GM23338 (cell line): ENCODE measurements around the gene KLF9. TPM values are rescaled to one million over a fixed set of nuclear protein-coding genes. Genes with fewer than 3 reads are reported as not detected.

Experiments
- ATAC-seq: fragments of 200-7000 bp; cut with Tn5 transposase; 3 replicates; pipeline ENCODE4 v1.9.1; 2020
- DNase-seq: peaks from one replicate; pipeline ENCODE4 v3.0.0-alpha.2; 2015; ENCODE audit warnings: low spot score
- H2AFZ ChIP-seq: fragments of 200-600 bp; sonication (generic); 2 replicates; pipeline ENCODE4 v1.8.0; 2016; ENCODE audit warnings: antibody characterized with exemption, mild to moderate bottlenecking, moderate library complexity
- H3F3A ChIP-seq: fragments of 200-600 bp; sonication (generic); replicated peaks from 2 replicates; pipeline ENCODE4 v1.8.0; 2017; ENCODE audit warnings: antibody characterized with exemption, mixed run types, low read depth
- H3K27ac ChIP-seq: fragments of 200-600 bp; sonication (generic); 2 replicates; pipeline ENCODE4 v1.6.1; 2016; ENCODE audit warnings: low read depth
- H3K27me3 ChIP-seq: fragments of 200-600 bp; sonication (generic); 2 replicates; pipeline ENCODE4 v1.8.0; 2016; ENCODE audit warnings: mild to moderate bottlenecking, mixed run types, moderate library complexity; ENCODE audit not compliant: insufficient read depth
- H3K36me3 ChIP-seq: fragments of 200-600 bp; sonication (generic); 2 replicates; pipeline ENCODE4 v1.8.0; 2016; ENCODE audit warnings: mild to moderate bottlenecking; ENCODE audit not compliant: insufficient read depth
- H3K4me1 ChIP-seq: fragments of 200-600 bp; sonication (generic); 2 replicates; pipeline ENCODE4 v1.8.0; 2016; ENCODE audit warnings: mild to moderate bottlenecking, moderate library complexity; ENCODE audit not compliant: insufficient read depth
- H3K4me2 ChIP-seq: fragments of 200-600 bp; sonication (generic); 2 replicates; pipeline ENCODE4 v1.7.1; 2017; ENCODE audit warnings: mixed run types
- H3K4me3 ChIP-seq: fragments of 200-600 bp; sonication (generic); 2 replicates; pipeline ENCODE4 v1.6.1; 2016; ENCODE audit warnings: mixed run types
- H3K79me2 ChIP-seq: fragments of 200-600 bp; sonication (generic); replicated peaks from 2 replicates; pipeline ENCODE4 v1.8.0; 2017; ENCODE audit warnings: mild to moderate bottlenecking; ENCODE audit not compliant: insufficient read depth
- H3K9me2 ChIP-seq: fragments of 200-600 bp; sonication (generic); 2 replicates; pipeline ENCODE4 v1.8.0; 2017; ENCODE audit not compliant: insufficient read depth
- H4K20me1 ChIP-seq: fragments of 200-600 bp; sonication (generic); replicated peaks from 2 replicates; pipeline ENCODE4 v1.8.0; 2017; ENCODE audit warnings: mild to moderate bottlenecking; ENCODE audit not compliant: insufficient read depth
- H3K27ac Mint-ChIP-seq: 2 replicates; pipeline ENCODE4 v1.8.0; 2020; ENCODE audit warnings: inconsistent platforms, mild to moderate bottlenecking, moderate library complexity, mixed read lengths
- H3K27me3 Mint-ChIP-seq: 3 replicates; pipeline ENCODE4 v1.8.0; 2022; ENCODE audit warnings: low read depth, mild to moderate bottlenecking, moderate library complexity, mixed read lengths, inconsistent platforms; ENCODE audit not compliant: insufficient read depth, poor library complexity
- H3K36me3 Mint-ChIP-seq: 3 replicates; pipeline ENCODE4 v1.8.0; 2021; ENCODE audit warnings: low read depth, mild to moderate bottlenecking, inconsistent platforms, moderate library complexity, mixed read lengths
- H3K4me1 Mint-ChIP-seq: 3 replicates; pipeline ENCODE4 v1.8.0; 2020; ENCODE audit warnings: mild to moderate bottlenecking, inconsistent platforms, mixed read lengths
- H3K4me3 Mint-ChIP-seq: 3 replicates; pipeline ENCODE4 v1.8.0; 2021; ENCODE audit warnings: moderate library complexity, mild to moderate bottlenecking, inconsistent platforms, mixed read lengths
- H3K9me3 Mint-ChIP-seq: 3 replicates; pipeline ENCODE4 v1.8.0; 2020; ENCODE audit warnings: moderate library complexity, mild to moderate bottlenecking, inconsistent platforms, mixed read lengths
- CREB1 ChIP-seq: fragments of 250-450 bp; sonication (Bioruptor Pico); IDR thresholded peaks from 2 replicates; pipeline ENCODE4 v1.5.0; 2020; ENCODE audit warnings: low read depth, mild to moderate bottlenecking, moderate library complexity
- NANOG ChIP-seq: IDR thresholded peaks from 2 replicates; pipeline ENCODE4 v1.6.1; 2016; ENCODE audit warnings: antibody characterized with exemption, borderline replicate concordance
- POLR2AphosphoS5 ChIP-seq: IDR thresholded peaks from 2 replicates; pipeline ENCODE4 v1.6.1; 2016; ENCODE audit warnings: antibody characterized with exemption, low read depth
- ZNF331 ChIP-seq: fragments of 250-450 bp; sonication (Bioruptor Pico); IDR thresholded peaks from 2 replicates; pipeline ENCODE4 v1.5.0; 2020; ENCODE audit warnings: low read depth, mild to moderate bottlenecking, moderate library complexity
- polyA plus RNA-seq: library from polyadenylated mRNA; unstranded; fragments of >200 nt; fragmentation: Nextera tagmentation; extraction: Ambion mirVana; gene quantifications from 2 replicates; pipeline ENCODE4 v1.2.1, GENCODE V29; 2016
- total RNA-seq: library from RNA; depleted of rRNA; stranded (reverse); fragments of >200 nt; shearing (Covaris generic); gene quantifications from 2 replicates; pipeline ENCODE4 v1.2.3, GENCODE V29; 2014
- TF ChIP-seq, protein P1 (sequence below): IDR thresholded peaks from one replicate; pipeline ENCODE4 v1.6.1; 2018; ENCODE audit warnings: antibody characterized with exemption; ENCODE audit not compliant: unreplicated experiment
- TF ChIP-seq, protein P2 (sequence below): IDR thresholded peaks from 2 replicates; pipeline ENCODE4 v1.6.1; 2016; ENCODE audit warnings: antibody characterized with exemption

The KLF9 gene
- total and polyA plus RNA-seq, 2 experiments from 2014 or later = 0.58 to 1.5 TPM

DNA sequence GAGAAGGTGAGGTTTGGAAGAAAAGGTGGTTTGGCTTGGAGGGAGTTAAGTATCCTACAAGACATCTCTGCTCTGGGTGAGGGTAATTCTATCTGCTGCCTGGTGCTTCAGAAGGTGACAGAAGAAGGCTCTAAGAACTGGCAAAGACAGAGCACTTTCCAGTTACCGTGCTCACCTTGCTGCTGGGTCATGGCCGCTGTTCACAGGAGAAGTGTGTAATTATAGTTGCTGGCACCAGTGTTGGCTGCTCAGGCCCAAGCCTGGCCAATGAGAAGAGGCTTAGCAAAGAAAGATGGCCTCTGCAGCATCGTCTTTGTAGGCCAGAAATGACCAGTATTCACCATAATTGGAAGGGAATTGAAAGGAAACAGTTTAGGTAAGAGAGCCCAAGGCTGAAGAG, 37.9 kb upstream of the KLF9 start (continued):
- TF ChIP-seq, protein P1, sequence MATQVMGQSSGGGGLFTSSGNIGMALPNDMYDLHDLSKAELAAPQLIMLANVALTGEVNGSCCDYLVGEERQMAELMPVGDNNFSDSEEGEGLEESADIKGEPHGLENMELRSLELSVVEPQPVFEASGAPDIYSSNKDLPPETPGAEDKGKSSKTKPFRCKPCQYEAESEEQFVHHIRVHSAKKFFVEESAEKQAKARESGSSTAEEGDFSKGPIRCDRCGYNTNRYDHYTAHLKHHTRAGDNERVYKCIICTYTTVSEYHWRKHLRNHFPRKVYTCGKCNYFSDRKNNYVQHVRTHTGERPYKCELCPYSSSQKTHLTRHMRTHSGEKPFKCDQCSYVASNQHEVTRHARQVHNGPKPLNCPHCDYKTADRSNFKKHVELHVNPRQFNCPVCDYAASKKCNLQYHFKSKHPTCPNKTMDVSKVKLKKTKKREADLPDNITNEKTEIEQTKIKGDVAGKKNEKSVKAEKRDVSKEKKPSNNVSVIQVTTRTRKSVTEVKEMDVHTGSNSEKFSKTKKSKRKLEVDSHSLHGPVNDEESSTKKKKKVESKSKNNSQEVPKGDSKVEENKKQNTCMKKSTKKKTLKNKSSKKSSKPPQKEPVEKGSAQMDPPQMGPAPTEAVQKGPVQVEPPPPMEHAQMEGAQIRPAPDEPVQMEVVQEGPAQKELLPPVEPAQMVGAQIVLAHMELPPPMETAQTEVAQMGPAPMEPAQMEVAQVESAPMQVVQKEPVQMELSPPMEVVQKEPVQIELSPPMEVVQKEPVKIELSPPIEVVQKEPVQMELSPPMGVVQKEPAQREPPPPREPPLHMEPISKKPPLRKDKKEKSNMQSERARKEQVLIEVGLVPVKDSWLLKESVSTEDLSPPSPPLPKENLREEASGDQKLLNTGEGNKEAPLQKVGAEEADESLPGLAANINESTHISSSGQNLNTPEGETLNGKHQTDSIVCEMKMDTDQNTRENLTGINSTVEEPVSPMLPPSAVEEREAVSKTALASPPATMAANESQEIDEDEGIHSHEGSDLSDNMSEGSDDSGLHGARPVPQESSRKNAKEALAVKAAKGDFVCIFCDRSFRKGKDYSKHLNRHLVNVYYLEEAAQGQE = no peak
- no peak for TF ChIP-seq NANOG

DNA sequence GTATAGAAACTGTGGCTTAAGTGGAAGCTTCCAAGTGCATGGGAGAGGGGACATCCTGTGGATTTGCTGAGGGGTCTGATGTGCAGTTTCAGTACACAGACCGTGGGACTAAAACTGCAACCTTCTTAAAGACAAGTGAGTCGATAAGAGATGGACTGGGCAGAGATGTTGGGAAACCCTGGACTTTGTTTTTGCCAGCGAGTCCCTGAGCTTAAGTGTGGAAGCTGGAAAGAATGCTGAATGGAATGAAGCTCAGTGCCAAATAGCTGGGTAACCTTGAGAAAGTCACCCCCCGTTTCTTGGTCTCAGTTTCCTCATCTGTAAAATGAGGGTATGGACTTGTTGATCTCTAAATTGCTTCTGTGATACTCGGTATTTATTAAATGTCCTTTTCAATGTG, 37.3 kb upstream of the KLF9 start:
- Mint-ChIP-seq H3K36me3 (no peaks in the 10 kb centered on the region), H3K9me3 (no peaks in the 10 kb centered on the region), H3K4me1 (peaks cover 3% of the 10 kb centered on the region; the same call in 1 of the 3 replicates), H3K27me3 (peaks cover 2% of the 10 kb centered on the region), H3K27ac (no peak overlapping the region), H3K4me3 (no peak overlapping the region)
- TF ChIP-seq, protein P2, sequence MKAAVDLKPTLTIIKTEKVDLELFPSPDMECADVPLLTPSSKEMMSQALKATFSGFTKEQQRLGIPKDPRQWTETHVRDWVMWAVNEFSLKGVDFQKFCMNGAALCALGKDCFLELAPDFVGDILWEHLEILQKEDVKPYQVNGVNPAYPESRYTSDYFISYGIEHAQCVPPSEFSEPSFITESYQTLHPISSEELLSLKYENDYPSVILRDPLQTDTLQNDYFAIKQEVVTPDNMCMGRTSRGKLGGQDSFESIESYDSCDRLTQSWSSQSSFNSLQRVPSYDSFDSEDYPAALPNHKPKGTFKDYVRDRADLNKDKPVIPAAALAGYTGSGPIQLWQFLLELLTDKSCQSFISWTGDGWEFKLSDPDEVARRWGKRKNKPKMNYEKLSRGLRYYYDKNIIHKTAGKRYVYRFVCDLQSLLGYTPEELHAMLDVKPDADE = no peak
- TF ChIP-seq, protein P1 = no peak
- TF ChIP-seq CREB1 (no peak), ZNF331 (CRISPR knock-in tag) (no peak), POLR2AphosphoS5 (no peak)
- DNase-seq (no peak), ATAC-seq (no peak)
- H2AFZ ChIP-seq = no peak overlapping the region
- H3K4me2 ChIP-seq = no peak overlapping the region
- H3K4me3 ChIP-seq = no peak overlapping the region
- H3K4me1 ChIP-seq = peaks cover 4% of the 10 kb centered on the region
- no peaks in the 10 kb centered on the region for H4K20me1 ChIP-seq
- H3F3A ChIP-seq = no peaks in the 10 kb centered on the region
- H3K36me3 ChIP-seq = no peaks in the 10 kb centered on the region
- H3K9me2 ChIP-seq = peaks cover 3% of the 10 kb centered on the region; the same call in 1 of the 2 replicates
- no peak overlapping the region for H3K27ac ChIP-seq
- H3K27me3 ChIP-seq = no peaks in the 10 kb centered on the region
- H3K79me2 ChIP-seq = no peaks in the 10 kb centered on the region
